UCSD-AML1 (cell line): ENCODE results near the gene GNAO1.

Experiments
- DNase-seq: peaks from one replicate; lab custom pipeline; 2025; ENCODE audit not compliant: unreplicated experiment; lab: John Stamatoyannopoulos, UW

Gene GNAO1

GRCh38 chr16:56282451-56282850 lies 91.2 kb downstream of the GNAO1 start:
- DNase-seq, result no peak

- DNase-seq, result no peak
Measured at GRCh38 chr16:56284521-56284920, 93.2 kb downstream of the GNAO1 start.

DNA sequence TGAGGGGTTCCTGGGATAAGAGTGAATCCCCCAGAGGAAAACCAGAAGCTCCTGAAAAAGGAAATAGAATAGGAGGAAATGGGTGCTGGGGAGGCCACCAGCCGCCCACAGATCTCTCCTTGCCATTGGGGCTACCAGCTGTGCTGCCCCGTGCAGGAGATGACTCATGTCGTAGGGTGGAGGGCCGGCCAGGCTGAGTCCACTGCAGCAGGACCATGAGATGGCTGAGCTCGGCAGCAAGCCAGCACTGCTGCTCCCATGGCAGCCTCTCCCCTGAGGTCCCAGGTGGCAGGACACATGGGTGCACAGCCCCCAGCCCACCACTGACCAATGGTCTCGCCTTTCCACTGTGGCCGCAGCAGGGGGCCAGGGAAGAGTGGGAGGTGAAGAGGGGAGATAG lies 95.5 kb downstream of the GNAO1 start:
- no peak for DNase-seq

DNA sequence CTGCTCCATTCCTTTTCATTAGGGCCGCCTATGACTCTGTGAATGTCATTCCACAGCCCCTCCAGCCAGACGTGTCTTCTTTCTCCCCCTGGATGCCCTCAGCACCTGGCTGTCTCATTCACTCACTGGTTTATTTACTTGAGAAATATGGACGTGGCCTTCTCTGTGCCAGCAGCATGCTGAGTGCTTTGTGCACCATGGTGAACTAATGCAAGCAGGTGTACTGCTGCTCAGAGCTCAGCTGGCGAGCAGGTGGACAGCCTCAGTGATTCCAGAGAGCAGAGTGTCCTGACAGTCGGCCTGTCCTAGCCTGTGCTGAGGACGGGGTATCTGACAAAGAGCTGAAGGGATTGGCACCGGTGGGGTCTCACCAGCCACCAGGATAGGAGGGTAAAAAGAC lies 96.7 kb downstream of the GNAO1 start:
- DNase-seq, result no peak

GRCh38 chr16:56289416-56289815 lies 98.1 kb downstream of the GNAO1 start:
- no peak for DNase-seq

GRCh38 chr16:56289862-56290261 lies 98.6 kb downstream of the GNAO1 start:
- no peak for DNase-seq

- no peak for DNase-seq
Measured at GRCh38 chr16:56294014-56294413, 102.7 kb downstream of the GNAO1 start.

DNA sequence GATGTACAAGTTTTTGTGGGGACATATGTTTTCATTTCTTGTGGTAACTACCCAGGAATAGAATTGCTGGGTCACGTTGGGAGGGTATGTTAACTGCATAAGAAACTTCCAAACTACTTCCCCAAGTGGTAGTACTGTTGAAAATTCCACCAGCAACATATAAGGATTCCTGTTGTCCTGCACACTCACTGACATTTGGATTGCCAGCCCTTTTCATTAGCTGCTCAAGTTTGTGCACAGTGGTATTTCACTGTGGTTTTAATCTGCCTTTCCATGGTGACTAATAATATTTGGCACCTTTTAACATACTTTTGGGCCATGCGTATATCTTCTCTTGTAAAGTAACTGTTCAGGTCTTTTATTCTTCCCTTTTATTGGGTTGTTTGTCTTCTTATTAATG lies 103.3 kb downstream of the GNAO1 start:
- no peak for DNase-seq

DNA sequence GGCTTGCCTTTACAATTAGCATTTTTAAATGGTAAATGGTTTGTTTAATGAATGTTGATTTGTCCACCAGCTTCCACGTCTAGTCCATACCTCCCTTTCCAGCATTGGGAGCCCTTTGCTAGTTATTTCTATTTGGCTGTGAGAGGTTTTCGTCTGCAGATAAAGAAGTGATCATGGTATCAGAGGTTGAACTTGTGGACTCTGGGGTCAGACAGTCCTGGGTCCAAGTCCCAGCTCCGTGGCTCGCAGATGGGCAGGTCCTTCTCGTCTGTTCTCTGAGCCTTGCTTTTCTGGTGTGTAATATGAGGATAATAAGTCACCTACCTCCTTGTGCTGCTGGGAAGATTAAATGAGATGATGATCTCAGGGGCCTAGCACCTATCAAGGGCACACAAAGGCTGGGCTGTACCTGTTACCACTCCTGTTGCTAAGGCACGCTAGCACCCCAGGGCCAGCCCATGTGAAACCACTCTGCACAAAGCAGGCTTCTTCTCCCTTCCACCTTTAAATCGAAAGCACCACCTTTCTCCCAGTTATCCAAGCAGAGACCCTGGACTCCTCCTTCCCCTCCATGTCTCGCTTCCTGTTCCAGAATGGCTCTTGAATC lies 103.9 kb downstream of the GNAO1 start:
- no peak for DNase-seq

DNA sequence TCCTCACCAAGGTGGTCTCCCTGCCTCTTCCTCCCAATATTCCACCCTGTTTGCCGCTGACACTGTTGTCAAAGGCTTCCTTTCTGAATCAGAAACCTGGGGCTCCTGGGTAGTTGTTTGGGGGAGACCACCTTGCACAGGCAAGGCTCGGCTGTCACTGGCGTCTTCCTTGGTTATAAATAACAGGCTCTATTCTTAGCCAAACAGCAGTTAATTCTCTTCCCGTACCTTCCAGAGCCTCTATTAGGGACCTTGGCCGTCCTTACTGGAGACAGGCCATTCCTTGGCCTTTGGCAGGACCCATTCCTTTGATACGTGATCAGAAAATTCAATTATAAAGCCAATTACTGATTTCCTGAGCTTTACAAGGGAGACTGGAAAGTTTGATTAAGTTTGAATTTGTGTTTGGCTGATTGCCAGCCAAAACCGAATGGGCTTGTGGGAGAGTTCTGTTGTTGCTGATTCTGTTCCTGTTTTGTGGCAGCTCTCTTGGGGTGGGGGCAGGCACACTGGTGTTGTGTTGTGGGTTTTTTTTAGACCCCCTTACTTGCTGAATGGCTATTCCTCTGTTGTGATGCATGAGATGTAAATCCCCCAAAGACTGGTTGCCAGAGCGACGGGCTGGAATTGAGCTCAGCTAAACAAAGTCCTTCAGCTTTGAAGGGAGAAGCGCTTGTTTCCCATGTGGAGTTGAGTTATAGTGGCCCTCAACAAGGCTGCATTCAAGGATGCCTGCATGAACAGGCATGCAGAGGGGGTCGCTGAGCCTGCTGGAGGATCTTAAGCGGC lies 104.6 kb downstream of the GNAO1 start:
- DNase-seq, result no peak

DNA sequence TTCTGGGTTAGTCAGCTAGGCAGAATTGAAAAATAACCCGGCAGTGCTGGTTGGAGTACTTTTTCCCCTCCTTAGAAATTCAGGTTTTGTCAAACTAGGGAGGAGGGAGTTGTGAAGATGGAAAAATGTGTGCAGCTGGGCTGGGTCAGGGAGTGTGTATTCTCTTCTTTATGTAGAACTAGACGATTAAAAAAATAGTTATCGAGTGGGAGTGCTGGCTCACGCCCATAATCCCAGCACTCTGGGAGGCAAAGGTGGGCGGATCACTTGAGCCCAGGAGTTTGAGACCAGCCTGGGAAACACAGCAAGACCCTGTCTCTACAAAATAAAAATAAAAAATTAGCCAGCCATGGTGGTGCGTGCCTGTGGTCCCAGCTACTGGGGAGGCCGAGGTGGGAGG lies 106.4 kb downstream of the GNAO1 start:
- DNase-seq, result no peak

DNA sequence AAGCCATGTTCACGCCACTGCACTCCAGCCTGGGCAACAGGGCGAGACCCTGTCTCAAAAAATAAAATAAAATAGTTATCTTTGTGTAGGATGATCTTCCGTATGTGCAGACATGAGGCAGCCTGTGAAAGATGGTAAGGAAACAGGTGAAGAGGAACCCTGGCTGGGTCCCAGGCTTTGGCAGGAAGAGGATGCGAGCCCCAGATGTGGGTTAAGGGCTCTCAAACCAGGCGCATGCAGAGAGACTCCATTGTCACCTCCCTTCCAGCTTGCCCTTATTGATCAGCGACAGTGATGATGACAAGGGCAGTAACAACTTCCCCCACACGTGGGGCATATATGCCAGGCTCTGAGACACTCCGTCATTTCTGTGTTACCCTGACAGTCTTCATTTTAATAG lies 106.8 kb downstream of the GNAO1 start:
- DNase-seq, result no peak

DNA sequence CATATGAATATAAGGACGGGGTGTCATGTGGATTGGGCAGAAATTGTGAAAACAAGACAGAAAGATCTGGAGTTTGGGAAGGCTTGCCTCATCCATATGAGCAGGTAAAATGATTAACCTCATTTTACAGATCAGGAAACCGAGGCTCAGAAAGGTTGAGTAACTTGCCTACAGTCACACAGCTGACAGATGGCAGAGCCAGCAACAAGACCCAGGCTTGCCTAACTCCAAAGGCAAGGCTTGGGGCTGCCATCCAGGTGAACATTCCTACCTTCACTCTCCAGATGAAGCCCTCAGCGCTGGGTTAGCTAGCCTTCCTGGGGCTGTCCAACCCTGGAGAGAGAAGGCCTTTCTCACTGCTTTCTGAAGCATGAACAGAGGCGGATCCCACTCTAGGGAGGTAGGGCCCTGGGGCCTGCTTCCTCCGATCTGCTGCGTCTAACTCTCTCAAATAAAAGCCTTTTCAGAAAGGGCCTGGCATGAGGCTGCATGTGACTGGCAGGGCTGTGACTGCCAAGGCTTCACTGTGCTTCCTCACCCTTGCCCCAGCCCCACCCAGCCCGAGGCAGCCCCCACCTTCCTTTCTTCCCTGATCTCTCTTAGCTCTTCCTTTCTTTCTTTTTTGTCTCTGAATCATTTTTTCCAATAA lies 107.8 kb downstream of the GNAO1 start:
- DNase-seq, result no peak

- no peak for DNase-seq
Measured at GRCh38 chr16:56300242-56300623, 108.9 kb downstream of the GNAO1 start.

- DNase-seq, result no peak
Measured at GRCh38 chr16:56300891-56301850, 109.9 kb downstream of the GNAO1 start.

- no peak for DNase-seq
Measured at GRCh38 chr16:56302506-56302905, 111.2 kb downstream of the GNAO1 start.

GRCh38 chr16:56303066-56303715 lies 111.9 kb downstream of the GNAO1 start:
- DNase-seq, result no peak

GRCh38 chr16:56303880-56304279 lies 112.6 kb downstream of the GNAO1 start:
- DNase-seq, result no peak

- DNase-seq, result no peak
Measured at GRCh38 chr16:56305956-56306565, 114.8 kb downstream of the GNAO1 start.
